Neutrophil (primary cell): Measurements from ENCODE around the gene PTGIS.

ENCODE experiments used
- H3K27ac ChIP-seq: fragments of 200-600 bp; sonication (generic); 2 replicates; pipeline ENCODE4 v1.5.1; 2016; ENCODE audit warnings: mild to moderate bottlenecking, moderate library complexity
- H3K27me3 ChIP-seq: fragments of 200-600 bp; sonication (generic); 2 replicates; pipeline ENCODE4 v1.6.0; 2016; ENCODE audit warnings: mild to moderate bottlenecking
- H3K36me3 ChIP-seq: fragments of 200-600 bp; sonication (generic); 2 replicates; pipeline ENCODE4 v1.5.1; 2017
- H3K4me1 ChIP-seq, 2 experiments: fragments of 200-600 bp in 1 of 2; sonication (generic) in 1 of 2; 1 replicate in 1 of 2; 2 replicates in 1 of 2; pipeline versions ENCODE4 v1.5.1 to v1.6.1; 2013 to 2016; ENCODE audit warnings: low read depth in 1 of 2, low read length in 1 of 2, mild to moderate bottlenecking in 1 of 2, moderate library complexity in 1 of 2; ENCODE audit not compliant: control insufficient read depth in 1 of 2, insufficient read depth in 1 of 2
- H3K4me3 ChIP-seq, 2 experiments: fragments of 200-600 bp in 1 of 2; sonication (generic) in 1 of 2; 1 replicate in 1 of 2; 2 replicates in 1 of 2; pipeline ENCODE4 v1.5.1; 2013 to 2016; ENCODE audit warnings: low read depth in 1 of 2, low read length in 1 of 2, mild to moderate bottlenecking in 1 of 2, moderate library complexity in 1 of 2
- H3K9me3 ChIP-seq: fragments of 200-600 bp; sonication (generic); 2 replicates; pipeline ENCODE4 v1.5.1; 2016
- TF ChIP-seq, protein P1 (sequence below): fragments of 200-600 bp; sonication (generic); IDR thresholded peaks from 2 replicates; pipeline ENCODE4 v1.5.1; 2016; ENCODE audit warnings: antibody characterized with exemption

The PTGIS gene

DNA sequence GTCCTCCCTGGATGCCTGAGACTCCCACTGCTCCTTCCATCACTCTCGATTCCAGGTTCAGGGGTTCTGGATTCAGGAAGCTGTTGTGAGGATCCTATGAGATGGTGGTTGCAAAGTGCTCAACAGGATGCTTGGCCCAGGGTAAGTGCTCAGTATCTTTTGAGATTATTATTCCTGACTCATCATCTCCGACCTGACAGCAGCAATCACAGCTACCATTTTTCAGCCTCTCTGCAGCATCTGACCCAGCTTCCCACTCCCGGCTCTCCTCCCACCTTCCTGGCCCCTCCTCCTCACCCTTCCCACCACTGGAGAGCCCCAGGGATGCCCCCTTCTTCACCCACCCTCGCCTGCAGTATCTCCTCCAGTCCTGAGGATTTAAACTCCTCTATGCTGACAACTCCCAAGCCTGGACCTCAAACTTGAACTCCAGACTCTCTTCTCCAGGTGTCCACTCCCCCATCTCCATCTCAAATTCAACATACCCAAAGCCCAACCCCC lies 48.7 kb downstream of the PTGIS start:
- no peaks in the 10 kb centered on the region for H3K9me3 ChIP-seq
- H3K4me1 ChIP-seq: no peaks in the 10 kb centered on the region
- H3K27me3 ChIP-seq: peaks cover 37% of the 10 kb centered on the region
- H3K4me3 ChIP-seq: no peak overlapping the region
- H3K36me3 ChIP-seq: no peaks in the 10 kb centered on the region
- TF ChIP-seq, protein P1, sequence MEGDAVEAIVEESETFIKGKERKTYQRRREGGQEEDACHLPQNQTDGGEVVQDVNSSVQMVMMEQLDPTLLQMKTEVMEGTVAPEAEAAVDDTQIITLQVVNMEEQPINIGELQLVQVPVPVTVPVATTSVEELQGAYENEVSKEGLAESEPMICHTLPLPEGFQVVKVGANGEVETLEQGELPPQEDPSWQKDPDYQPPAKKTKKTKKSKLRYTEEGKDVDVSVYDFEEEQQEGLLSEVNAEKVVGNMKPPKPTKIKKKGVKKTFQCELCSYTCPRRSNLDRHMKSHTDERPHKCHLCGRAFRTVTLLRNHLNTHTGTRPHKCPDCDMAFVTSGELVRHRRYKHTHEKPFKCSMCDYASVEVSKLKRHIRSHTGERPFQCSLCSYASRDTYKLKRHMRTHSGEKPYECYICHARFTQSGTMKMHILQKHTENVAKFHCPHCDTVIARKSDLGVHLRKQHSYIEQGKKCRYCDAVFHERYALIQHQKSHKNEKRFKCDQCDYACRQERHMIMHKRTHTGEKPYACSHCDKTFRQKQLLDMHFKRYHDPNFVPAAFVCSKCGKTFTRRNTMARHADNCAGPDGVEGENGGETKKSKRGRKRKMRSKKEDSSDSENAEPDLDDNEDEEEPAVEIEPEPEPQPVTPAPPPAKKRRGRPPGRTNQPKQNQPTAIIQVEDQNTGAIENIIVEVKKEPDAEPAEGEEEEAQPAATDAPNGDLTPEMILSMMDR: no peak
- H3K27ac ChIP-seq: no peak overlapping the region

DNA sequence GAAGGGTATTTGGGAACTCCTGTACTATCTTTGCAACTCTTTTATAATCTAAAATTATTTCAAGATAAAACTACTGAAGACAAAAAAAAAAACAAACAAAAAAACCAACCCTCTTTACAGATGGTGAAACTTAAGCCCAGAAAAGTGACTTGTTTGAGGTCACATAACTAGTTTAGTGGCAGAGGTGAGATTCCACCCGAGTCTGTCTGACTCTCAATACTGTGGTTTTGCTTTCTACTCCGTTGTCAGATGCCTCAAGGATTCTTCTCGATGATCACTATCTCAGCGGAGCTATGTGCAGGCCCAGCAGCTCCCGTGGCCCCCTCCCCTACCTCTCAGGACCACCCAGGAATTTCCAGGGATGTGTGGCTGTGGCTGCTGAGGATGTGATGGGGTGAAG lies 49.4 kb downstream of the PTGIS start:
- H3K36me3 ChIP-seq: no peaks in the 10 kb centered on the region
- no peaks in the 10 kb centered on the region for H3K4me1 ChIP-seq
- H3K27me3 ChIP-seq: peaks cover 41% of the 10 kb centered on the region
- H3K4me3 ChIP-seq: no peak overlapping the region
- H3K27ac ChIP-seq: no peak overlapping the region
- H3K9me3 ChIP-seq: no peaks in the 10 kb centered on the region
- TF ChIP-seq, protein P1: no peak

DNA sequence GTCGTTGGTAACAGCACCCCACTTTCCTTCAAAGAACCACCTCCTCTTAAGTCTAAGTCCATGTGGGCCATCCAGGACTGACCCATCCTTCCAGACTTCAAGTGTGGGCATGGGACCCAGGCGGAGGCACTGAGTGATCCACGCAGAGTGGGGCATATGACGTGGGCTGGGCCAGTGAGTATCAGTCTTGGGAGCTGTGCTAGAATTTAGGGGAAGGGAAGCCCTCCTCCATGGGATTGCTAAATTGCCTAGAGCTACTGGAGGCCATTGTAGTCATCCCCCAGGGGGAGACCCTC lies 50.2 kb downstream of the PTGIS start:
- no peaks in the 10 kb centered on the region for H3K4me1 ChIP-seq
- H3K36me3 ChIP-seq: no peaks in the 10 kb centered on the region
- no peaks in the 10 kb centered on the region for H3K9me3 ChIP-seq
- H3K4me3 ChIP-seq: no peak overlapping the region
- TF ChIP-seq, protein P1: no peak
- H3K27me3 ChIP-seq: peaks cover 48% of the 10 kb centered on the region
- no peak overlapping the region for H3K27ac ChIP-seq

DNA sequence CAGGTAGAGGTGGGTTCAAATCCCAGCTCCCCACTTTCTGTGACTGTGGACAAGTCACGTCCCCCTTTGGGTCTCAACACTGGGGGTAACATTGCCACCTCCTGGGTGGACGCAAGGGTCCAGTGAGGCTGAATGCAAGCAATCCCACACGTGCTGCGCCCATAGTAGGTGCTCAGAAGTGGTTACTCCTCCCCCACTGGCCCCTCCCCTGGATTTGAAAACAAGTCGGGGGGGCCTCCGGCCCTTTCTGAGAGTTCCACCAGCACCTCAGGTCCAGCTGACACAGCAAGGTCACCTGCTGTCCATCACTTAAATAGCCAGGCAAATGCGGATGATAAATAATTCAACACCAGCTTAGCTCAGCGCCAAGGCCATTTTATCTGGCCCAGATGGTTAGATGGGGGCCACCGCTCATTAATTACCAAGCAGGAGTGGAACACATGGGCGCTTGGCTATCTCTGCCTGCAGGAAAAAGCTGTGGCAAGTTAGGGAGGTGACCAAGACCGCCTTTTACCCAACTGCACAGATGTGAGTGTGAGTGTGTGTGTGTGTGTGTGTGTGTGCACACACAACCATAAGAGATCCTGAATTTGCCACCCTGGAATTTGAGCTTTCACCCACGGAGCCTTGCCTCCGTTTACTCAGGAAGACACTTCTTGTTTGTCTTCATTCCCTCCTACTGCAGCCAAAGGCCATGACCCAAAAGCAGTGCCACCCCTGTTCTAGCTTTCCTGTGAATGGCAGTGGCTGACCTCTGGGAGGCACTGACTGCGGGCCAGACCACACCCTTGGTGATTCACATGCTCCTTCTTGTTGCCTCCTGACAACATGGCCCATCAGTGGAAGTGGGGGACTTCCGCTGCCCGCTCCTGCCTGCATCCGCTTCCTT lies 50.8 kb downstream of the PTGIS start:
- H3K27ac ChIP-seq: no peak overlapping the region
- H3K4me3 ChIP-seq: no peak overlapping the region
- TF ChIP-seq, protein P1: no peak
- no peaks in the 10 kb centered on the region for H3K9me3 ChIP-seq
- no peaks in the 10 kb centered on the region for H3K4me1 ChIP-seq
- H3K36me3 ChIP-seq: no peaks in the 10 kb centered on the region
- H3K27me3 ChIP-seq: peaks cover 43% of the 10 kb centered on the region

DNA sequence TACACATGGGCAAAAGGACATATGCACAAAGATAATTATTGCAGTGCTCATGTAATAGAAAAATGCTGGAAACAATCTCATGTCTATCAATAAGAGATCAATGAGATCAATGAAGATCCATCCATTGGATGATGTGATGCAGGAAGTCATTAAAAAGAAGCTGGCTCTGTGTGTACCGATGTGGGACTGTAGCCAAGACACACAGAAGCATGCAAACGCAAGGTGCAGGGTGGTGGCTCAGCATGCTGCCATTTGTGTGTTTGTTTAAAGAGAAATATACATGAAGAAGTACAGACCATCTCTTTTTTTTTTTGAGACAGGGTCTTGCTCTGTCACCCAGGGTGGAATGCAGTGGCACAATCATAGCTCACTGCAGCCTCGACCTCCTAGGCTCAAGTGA lies 52.4 kb downstream of the PTGIS start:
- Histone ChIP-seq H3K36me3 (no peaks in the 10 kb centered on the region), H3K4me1 (no peaks in the 10 kb centered on the region), H3K4me3 (no peak overlapping the region), H3K27ac (no peak overlapping the region), H3K27me3 (peaks cover 46% of the 10 kb centered on the region), H3K9me3 (no peaks in the 10 kb centered on the region)
- TF ChIP-seq, protein P1: no peak
